H1 (cell line): ENCODE results near the gene ASXL2. TPM values are rescaled to one million over a fixed set of nuclear protein-coding genes. Genes with fewer than 3 reads are reported as not detected.

Source experiments
- CTCF ChIA-PET: fragments of 300-600 bp; sonication (Branson Sonifier 250); formaldehyde crosslinking; loops from one replicate; lab custom pipeline; 2021; ENCODE audit not compliant: partially characterized antibody; lab: Charles Lee
- POLR2A ChIA-PET: fragments of 300-600 bp; sonication (Branson Sonifier 250); formaldehyde crosslinking; loops from one replicate; lab custom pipeline; 2021; ENCODE audit warnings: inconsistent platforms; ENCODE audit not compliant: partially characterized antibody; lab: Charles Lee
- DNase-seq, 2 experiments: peaks; one replicate each; pipeline versions ENCODE4 v3.0.0 to v3.0.0-alpha.2; 2010 to 2022; ENCODE audit warnings: low spot score in 2 of 2, low read depth in 1 of 2, mixed read lengths in 1 of 2
- FAIRE-seq: peaks from 2 replicates; lab custom pipeline; 2011; peaks lifted over from hg19 to GRCh38; lab: Jason Lieb, UNC
- H2AFZ ChIP-seq: 2 replicates; pipeline ENCODE4 v1.8.1; 2012; ENCODE audit warnings: low read length, inconsistent platforms
- H2AK5ac ChIP-seq: 2 replicates; pipeline ENCODE4 v1.6.1; 2013; ENCODE audit warnings: low read depth, low read length
- H2BK120ac ChIP-seq: replicated peaks from 2 replicates; pipeline ENCODE3; 2013; ENCODE audit warnings: low read depth, low read length, inconsistent platforms
- H2BK12ac ChIP-seq: 2 replicates; pipeline ENCODE4 v1.6.1; 2013; ENCODE audit warnings: low read depth, low read length
- H2BK15ac ChIP-seq: 2 replicates; pipeline ENCODE4 v1.6.1; 2013; ENCODE audit warnings: low read length
- H2BK20ac ChIP-seq: 2 replicates; pipeline ENCODE4 v1.6.1; 2013; ENCODE audit warnings: low read length
- H2BK5ac ChIP-seq: 2 replicates; pipeline ENCODE4 v1.6.1; 2013; ENCODE audit warnings: low read depth, low read length
- H3K14ac ChIP-seq: 2 replicates; pipeline ENCODE4 v1.6.1; 2013; ENCODE audit warnings: inconsistent platforms; ENCODE audit not compliant: insufficient read length
- H3K18ac ChIP-seq: 2 replicates; pipeline ENCODE4 v1.6.1; 2013; ENCODE audit warnings: low read length; ENCODE audit errors: extremely low read depth
- H3K23ac ChIP-seq: 2 replicates; pipeline ENCODE4 v1.6.1; 2013; ENCODE audit warnings: inconsistent platforms; ENCODE audit not compliant: insufficient read length
- H3K23me2 ChIP-seq: 2 replicates; pipeline ENCODE4 v1.6.1; 2013; ENCODE audit warnings: low read depth, low read length
- H3K27ac ChIP-seq: 2 replicates; pipeline ENCODE4 v1.6.1; 2011; ENCODE audit warnings: low read depth, low read length, inconsistent platforms
- H3K27me3 ChIP-seq, 4 experiments: replicated peaks in 1 of 4; 1 replicate in 1 of 4; 2 replicates in 3 of 4; pipeline versions ENCODE4 v1.6.1 to v1.8.1; 2011 to 2013; ENCODE audit warnings: low read length in 3 of 4, mild to moderate bottlenecking in 3 of 4, inconsistent platforms in 2 of 4, mixed read lengths in 2 of 4, moderate library complexity in 1 of 4; ENCODE audit not compliant: control insufficient read depth in 3 of 4, insufficient read depth in 3 of 4; ENCODE audit errors: extremely low read depth in 1 of 4
- H3K36me3 ChIP-seq, 4 experiments: 2 replicates each; pipeline versions ENCODE4 v1.6.1 to v1.8.1; 2011 to 2013; ENCODE audit warnings: mild to moderate bottlenecking in 4 of 4, low read length in 3 of 4, moderate library complexity in 2 of 4, control low read depth in 1 of 4, inconsistent platforms in 1 of 4; ENCODE audit not compliant: insufficient read depth in 4 of 4, control insufficient read depth in 2 of 4
- H3K4ac ChIP-seq: replicated peaks from 2 replicates; pipeline ENCODE3; 2013; ENCODE audit warnings: low read length, low read depth, mixed read lengths, inconsistent platforms; ENCODE audit not compliant: insufficient read length
- H3K4me1 ChIP-seq, 4 experiments: replicated peaks in 1 of 4; 1 replicate in 1 of 4; 2 replicates in 3 of 4; pipeline versions ENCODE4 v1.6.1 to v1.8.1; 2011 to 2013; ENCODE audit warnings: low read length in 3 of 4, inconsistent platforms in 2 of 4, mixed read lengths in 1 of 4; ENCODE audit not compliant: insufficient read depth in 4 of 4, control insufficient read depth in 3 of 4
- H3K4me2 ChIP-seq, 2 experiments: 2 replicates each; pipeline versions ENCODE4 v1.6.1 to v1.8.1; 2011 to 2013; ENCODE audit warnings: low read depth in 2 of 2, low read length in 2 of 2, control low read depth in 1 of 2, inconsistent platforms in 1 of 2, mild to moderate bottlenecking in 1 of 2; ENCODE audit not compliant: insufficient read depth in 1 of 2
- H3K4me3 ChIP-seq, 4 experiments: fragments of 200-600, 300-600 bp in 1 of 4; sonication (generic), shearing (Covaris generic), sonication (Bioruptor Twin) in 1 of 4; 2 replicates each; pipeline versions ENCODE4 v1.5.1 to v1.8.1; 2011 to 2016; ENCODE audit warnings: low read length in 4 of 4, low read depth in 3 of 4, control low read depth in 2 of 4, inconsistent platforms in 2 of 4, mild to moderate bottlenecking in 2 of 4, mixed read lengths in 1 of 4, moderate library complexity in 1 of 4; ENCODE audit not compliant: insufficient read depth in 2 of 4; ENCODE audit errors: extremely low read depth in 1 of 4
- H3K56ac ChIP-seq: replicated peaks from 2 replicates; pipeline ENCODE3; 2013; ENCODE audit warnings: low read depth, mild to moderate bottlenecking, mixed read lengths, low read length, inconsistent platforms; ENCODE audit not compliant: insufficient read length
- H3K79me1 ChIP-seq: 2 replicates; pipeline ENCODE4 v1.6.1; 2013; ENCODE audit warnings: low read depth, low read length, control low read depth
- H3K79me2 ChIP-seq, 2 experiments: 2 replicates each; pipeline versions ENCODE4 v1.6.1 to v1.8.1; 2012 to 2013; ENCODE audit warnings: low read length in 2 of 2, mild to moderate bottlenecking in 2 of 2, inconsistent platforms in 1 of 2; ENCODE audit not compliant: insufficient read depth in 2 of 2, control insufficient read depth in 1 of 2
- H3K9ac ChIP-seq, 4 experiments: replicated peaks in 1 of 4; 1 replicate in 1 of 4; 2 replicates in 3 of 4; pipeline versions ENCODE4 v1.6.1 to v1.8.1; 2011 to 2013; ENCODE audit warnings: low read depth in 3 of 4, low read length in 3 of 4, control low read depth in 2 of 4, mild to moderate bottlenecking in 2 of 4, moderate library complexity in 2 of 4, inconsistent platforms in 1 of 4; ENCODE audit errors: extremely low read depth in 1 of 4
- H3K9me3 ChIP-seq, 2 experiments: 2 replicates each; pipeline versions ENCODE4 v1.6.1 to v1.8.1; 2012 to 2013; ENCODE audit warnings: mild to moderate bottlenecking in 2 of 2, moderate library complexity in 2 of 2, control low read depth in 1 of 2, inconsistent platforms in 1 of 2, low read depth in 1 of 2, low read length in 1 of 2, mixed read lengths in 1 of 2; ENCODE audit not compliant: insufficient read depth in 2 of 2
- H4K20me1 ChIP-seq, 2 experiments: replicated peaks in 1 of 2; 2 replicates each; pipeline versions ENCODE3 to v1.8.1; 2011 to 2013; ENCODE audit warnings: inconsistent platforms in 2 of 2, low read length in 2 of 2, mild to moderate bottlenecking in 1 of 2; ENCODE audit not compliant: insufficient read depth in 2 of 2, control insufficient read depth in 1 of 2
- H4K5ac ChIP-seq: 2 replicates; pipeline ENCODE4 v1.6.1; 2013; ENCODE audit warnings: low read length, low read depth, mixed read lengths, inconsistent platforms; ENCODE audit not compliant: insufficient read length
- H4K8ac ChIP-seq: 2 replicates; pipeline ENCODE4 v1.8.0; 2013; ENCODE audit warnings: mild to moderate bottlenecking, moderate library complexity, low read length, inconsistent platforms; ENCODE audit not compliant: insufficient read depth; ENCODE audit errors: extremely low read depth
- H4K91ac ChIP-seq: replicated peaks from 2 replicates; pipeline ENCODE3; 2013; ENCODE audit warnings: low read length, mixed read lengths, inconsistent platforms; ENCODE audit not compliant: insufficient read length
- BACH1 ChIP-seq: IDR thresholded peaks from 2 replicates; pipeline ENCODE4 v1.6.1; 2012; ENCODE audit warnings: low read length, improper control_type of control experiment
- CBX8 ChIP-seq: fragments of 300-800, 300-1000 bp; sonication (generic); IDR thresholded peaks from 2 replicates; pipeline ENCODE4 v1.7.1; 2016; ENCODE audit warnings: low read depth, low read length, borderline replicate concordance
- CTBP2 ChIP-seq: IDR thresholded peaks from 2 replicates; pipeline ENCODE4 v1.7.0; 2011; ENCODE audit warnings: borderline replicate concordance, mild to moderate bottlenecking, moderate library complexity, mixed read lengths, low read length; ENCODE audit not compliant: insufficient read depth, insufficient read length
- FOSL1 ChIP-seq: IDR thresholded peaks from 2 replicates; pipeline ENCODE4 v1.6.1; 2011; ENCODE audit warnings: mild to moderate bottlenecking, low read depth, low read length, moderate library complexity; ENCODE audit not compliant: insufficient read depth
- GABPA ChIP-seq: IDR thresholded peaks from 2 replicates; pipeline ENCODE4 v1.6.1; 2011; ENCODE audit warnings: mild to moderate bottlenecking, low read length, moderate library complexity, borderline replicate concordance; ENCODE audit not compliant: insufficient read depth
- KDM4A ChIP-seq: IDR thresholded peaks from one replicate; pipeline ENCODE4 v1.7.1; 2012; ENCODE audit warnings: low read depth, mild to moderate bottlenecking, moderate library complexity, low read length, inconsistent platforms; ENCODE audit not compliant: severe bottlenecking
- NRF1 ChIP-seq: IDR thresholded peaks from 2 replicates; pipeline ENCODE4 v1.6.1; 2011; ENCODE audit warnings: mild to moderate bottlenecking, low read depth, low read length, improper control_type of control experiment
- RAD21 ChIP-seq, 2 experiments: IDR thresholded peaks in 1 of 2; conservative IDR thresholded peaks in 1 of 2; 2 replicates each; pipeline ENCODE4 v1.6.1; 2011; ENCODE audit warnings: low read depth in 2 of 2, low read length in 2 of 2, improper control_type of control experiment in 1 of 2, inconsistent platforms in 1 of 2, mild to moderate bottlenecking in 1 of 2, moderate library complexity in 1 of 2
- SRF ChIP-seq: IDR thresholded peaks from 2 replicates; pipeline ENCODE4 v1.6.1; 2011; ENCODE audit warnings: mild to moderate bottlenecking, low read depth, low read length, moderate library complexity
- WGBS, 2 experiments: shearing (Covaris generic) in 1 of 2; methylation state at CpG; one replicate each; pipeline versions ENCODE4 v1.1.6 to v1.1.7; 2013 to 2015; ENCODE audit warnings: low lambda C conversion rate in 2 of 2, mixed read lengths in 2 of 2, inconsistent platforms in 1 of 2, low coverage in 1 of 2, missing lambda C conversion rate in 1 of 2; ENCODE audit not compliant: insufficient replicate concordance in 2 of 2, insufficient coverage in 1 of 2, insufficient read length in 1 of 2; ENCODE audit errors: extremely low coverage in 1 of 2, missing lambda C conversion rate in 1 of 2; 5-methylcytosine and 5-hydroxymethylcytosine counted together
- polyA plus RNA-seq, 7 experiments: library from polyadenylated mRNA; depleted of rRNA in 3 of 7; stranded (reverse) in 5 of 7; unstranded in 2 of 7; fragments of >200 nt in 5 of 7; fragments of 200-250 nt in 2 of 7; gene quantifications; 1 replicate in 5 of 7; 2 replicates in 1 of 7; 4 replicates in 1 of 7; pipeline versions ENCODE4 v1.2.1 to v1.2.3, GENCODE V29; 2011 to 2013; ENCODE audit warnings: missing spikeins in 2 of 7, mixed read lengths in 2 of 7
- total RNA-seq: library from RNA; stranded (reverse); fragmentation: NEBNext Ultra II Directional; extraction: Animal tissue kit (Norgen Biotek cat#: 25700); gene quantifications from 2 replicates; pipeline ENCODE4 v1.2.1, GENCODE V29; 2021
- TF ChIP-seq, protein P1 (sequence below), 3 experiments: IDR thresholded peaks; 1 replicate in 2 of 3; 2 replicates in 1 of 3; pipeline versions ENCODE4 v1.5.1 to v1.6.1; 2011; ENCODE audit warnings: low read length in 3 of 3, mild to moderate bottlenecking in 3 of 3, inconsistent platforms in 2 of 3, low read depth in 1 of 3, moderate library complexity in 1 of 3; ENCODE audit not compliant: insufficient read depth in 1 of 3; ENCODE audit errors: control extremely low read depth in 1 of 3

Gene ASXL2
- total and polyA plus RNA-seq, 2 of the 8 experiments (the other 6 are each of a cell fraction or from before 2014, with no cell fraction given): 7.2 to 41.3 TPM

DNA sequence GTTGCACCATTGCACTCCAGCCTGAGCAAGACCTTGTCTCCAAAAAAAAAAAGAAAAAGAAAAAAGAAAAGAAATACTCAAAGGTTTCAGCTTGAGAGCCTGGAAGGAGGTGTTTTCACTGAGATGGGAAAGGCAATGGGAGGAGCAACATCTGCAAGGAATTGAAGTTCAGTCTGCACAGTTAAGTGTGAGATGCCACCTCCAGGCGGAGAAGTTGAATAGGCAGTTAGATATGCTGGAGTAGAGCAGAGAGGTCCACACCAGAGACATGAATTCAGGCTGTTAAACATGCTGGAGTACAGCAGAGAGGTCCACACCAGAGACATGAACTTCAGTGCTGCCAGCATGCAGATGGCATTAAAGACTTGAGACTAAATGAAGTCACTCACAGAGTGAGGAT lies 163.5 kb downstream of the ASXL2 start:
- Histone ChIP-seq H2BK15ac (no peak overlapping the region), H4K5ac (no peak overlapping the region), H3K56ac (no peak overlapping the region), H3K9ac (no peak overlapping the region), H3K27ac (no peak overlapping the region), H3K79me2 (no peaks in the 10 kb centered on the region), H3K36me3 (no peaks in the 10 kb centered on the region), H3K4me1 (no peaks in the 10 kb centered on the region), H2AK5ac (no peak overlapping the region), H2BK20ac (no peak overlapping the region), H3K4me2 (no peak overlapping the region), H3K9me3 (no peaks in the 10 kb centered on the region), H2BK120ac (no peak overlapping the region), H2BK12ac (no peak overlapping the region), H3K79me1 (no peaks in the 10 kb centered on the region), H3K23me2 (no peaks in the 10 kb centered on the region), H3K27me3 (no peaks in the 10 kb centered on the region), H4K91ac (no peak overlapping the region), H4K20me1 (no peaks in the 10 kb centered on the region), H4K8ac (no peak overlapping the region), H3K4ac (no peak overlapping the region), H3K4me3 (no peak overlapping the region), H3K14ac (no peak overlapping the region), H3K23ac (no peak overlapping the region), H2BK5ac (no peak overlapping the region), H2AFZ (no peak overlapping the region), H3K18ac (no peak overlapping the region)
- 89% methylated on average over 1 of the region's 1 CpG; no CpG with 5 or more reads in 1 of the 2 experiments for WGBS, 2 experiments
- no peak for DNase-seq
- ChIA-PET POLR2A (interaction anchor here (0.8 kb wide), 1 partner anchor 29 kb away, joined by 3 read pairs; no protein-coding TSS in a partner anchor), CTCF (interaction anchor here (0.6 to 9.0 kb wide), 6 partner anchors 12 to 107 kb away, joined by 3 to 74 read pairs (median 3); no protein-coding TSS in a partner anchor)
- FAIRE-seq: no peak
- no peak for TF ChIP-seq SRF
- TF ChIP-seq BACH1: no peak
- TF ChIP-seq, protein P1, sequence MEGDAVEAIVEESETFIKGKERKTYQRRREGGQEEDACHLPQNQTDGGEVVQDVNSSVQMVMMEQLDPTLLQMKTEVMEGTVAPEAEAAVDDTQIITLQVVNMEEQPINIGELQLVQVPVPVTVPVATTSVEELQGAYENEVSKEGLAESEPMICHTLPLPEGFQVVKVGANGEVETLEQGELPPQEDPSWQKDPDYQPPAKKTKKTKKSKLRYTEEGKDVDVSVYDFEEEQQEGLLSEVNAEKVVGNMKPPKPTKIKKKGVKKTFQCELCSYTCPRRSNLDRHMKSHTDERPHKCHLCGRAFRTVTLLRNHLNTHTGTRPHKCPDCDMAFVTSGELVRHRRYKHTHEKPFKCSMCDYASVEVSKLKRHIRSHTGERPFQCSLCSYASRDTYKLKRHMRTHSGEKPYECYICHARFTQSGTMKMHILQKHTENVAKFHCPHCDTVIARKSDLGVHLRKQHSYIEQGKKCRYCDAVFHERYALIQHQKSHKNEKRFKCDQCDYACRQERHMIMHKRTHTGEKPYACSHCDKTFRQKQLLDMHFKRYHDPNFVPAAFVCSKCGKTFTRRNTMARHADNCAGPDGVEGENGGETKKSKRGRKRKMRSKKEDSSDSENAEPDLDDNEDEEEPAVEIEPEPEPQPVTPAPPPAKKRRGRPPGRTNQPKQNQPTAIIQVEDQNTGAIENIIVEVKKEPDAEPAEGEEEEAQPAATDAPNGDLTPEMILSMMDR (IDR thresholded peaks at IDR 0.05; ENCODE audit: control extremely low read depth in 1 of 3, insufficient read depth in 1 of 3, low read depth in 1 of 3, low read length in 3 of 3): peak in 1 of 3 experiments; percentile 30; a peak in 1 of 4 replicates
- TF ChIP-seq RAD21 (IDR thresholded peaks at IDR 0.05 in 1 of 2, conservative IDR thresholded peaks at IDR 0.05 in 1 of 2; ENCODE audit: low read depth in 2 of 2, low read length in 2 of 2): peak; percentile 33 to 58
- no peak for TF ChIP-seq KDM4A
- no peak for TF ChIP-seq CBX8
- no peak for TF ChIP-seq GABPA
- no peak for TF ChIP-seq NRF1
- TF ChIP-seq FOSL1: no peak
- no peak for TF ChIP-seq CTBP2
